ENCODE measurements around the gene SNRPA1.
"Not testable (repeated sequence)": the region's sequence is repeated elsewhere in the genome, so short reads cannot be mapped to it uniquely, and the experiment has no call there.

SNRPA1 gene

GRCh38 chr15:101307897-101308603, 13.0 kb upstream of the SNRPA1 start:
- no peak for FAIRE-seq
- no peak for DNase-seq (ENCODE audit: insufficient read length)
- no peak for TF ChIP-seq POLR2AphosphoS5 (IDR thresholded peaks at IDR 0.05; ENCODE audit: low read depth, low read length)
- no peak for TF ChIP-seq TAF1 (IDR thresholded peaks at IDR 0.05; ENCODE audit: borderline replicate concordance, low read depth, low read length)
- no peak for TF ChIP-seq POLR2A (IDR thresholded peaks at IDR 0.05; ENCODE audit: low read depth, low read length)

DNA sequence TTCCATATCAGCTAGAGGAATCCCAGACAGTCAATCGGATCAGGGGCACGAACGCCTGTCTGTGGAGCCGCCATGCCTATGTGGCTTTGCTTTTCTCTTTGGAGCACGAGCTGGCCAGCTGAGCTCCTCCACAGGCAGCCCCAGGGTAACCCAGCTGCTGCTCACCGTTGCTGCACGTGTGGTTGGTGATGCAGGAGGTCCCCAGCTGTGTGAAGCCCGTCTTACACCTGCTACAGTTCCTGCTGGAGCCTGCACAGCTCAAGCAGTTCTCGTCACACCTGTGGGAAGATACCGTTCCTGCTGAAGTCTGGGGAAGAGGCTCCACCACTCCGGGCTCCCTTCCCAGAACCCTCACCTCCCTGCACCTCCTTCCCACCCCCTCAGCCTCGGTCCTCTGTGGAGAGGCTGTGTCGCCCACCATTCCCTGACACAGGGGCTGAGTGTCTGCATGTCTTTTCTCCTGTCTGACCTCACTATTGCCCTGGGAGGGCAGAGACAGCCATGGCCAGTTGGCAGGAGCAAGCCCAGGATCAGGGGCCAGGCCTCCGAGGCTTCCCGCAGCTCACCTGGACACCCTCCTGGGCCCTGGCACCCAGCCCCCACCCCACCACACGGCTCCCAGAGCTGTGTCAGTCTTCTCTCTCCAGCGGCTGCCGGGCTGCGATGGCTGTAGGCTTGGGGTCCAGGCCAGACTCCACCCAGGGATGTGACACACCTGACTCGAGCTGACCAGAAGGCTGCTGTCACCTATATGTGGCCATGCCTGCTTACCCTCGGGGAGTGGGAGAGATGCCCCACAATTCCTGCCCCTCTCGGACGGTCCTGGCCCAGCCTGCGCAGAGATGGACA, 12.2 kb upstream of the SNRPA1 start:
- TF ChIP-seq TAF1 (IDR thresholded peaks at IDR 0.05; ENCODE audit: borderline replicate concordance, low read depth, low read length), result no peak
- TF ChIP-seq POLR2AphosphoS5 (IDR thresholded peaks at IDR 0.05; ENCODE audit: low read depth, low read length), result no peak
- no peak for TF ChIP-seq POLR2A (IDR thresholded peaks at IDR 0.05; ENCODE audit: low read depth, low read length)
- DNase-seq (ENCODE audit: insufficient read length) (no peak), FAIRE-seq (no peak)

DNA sequence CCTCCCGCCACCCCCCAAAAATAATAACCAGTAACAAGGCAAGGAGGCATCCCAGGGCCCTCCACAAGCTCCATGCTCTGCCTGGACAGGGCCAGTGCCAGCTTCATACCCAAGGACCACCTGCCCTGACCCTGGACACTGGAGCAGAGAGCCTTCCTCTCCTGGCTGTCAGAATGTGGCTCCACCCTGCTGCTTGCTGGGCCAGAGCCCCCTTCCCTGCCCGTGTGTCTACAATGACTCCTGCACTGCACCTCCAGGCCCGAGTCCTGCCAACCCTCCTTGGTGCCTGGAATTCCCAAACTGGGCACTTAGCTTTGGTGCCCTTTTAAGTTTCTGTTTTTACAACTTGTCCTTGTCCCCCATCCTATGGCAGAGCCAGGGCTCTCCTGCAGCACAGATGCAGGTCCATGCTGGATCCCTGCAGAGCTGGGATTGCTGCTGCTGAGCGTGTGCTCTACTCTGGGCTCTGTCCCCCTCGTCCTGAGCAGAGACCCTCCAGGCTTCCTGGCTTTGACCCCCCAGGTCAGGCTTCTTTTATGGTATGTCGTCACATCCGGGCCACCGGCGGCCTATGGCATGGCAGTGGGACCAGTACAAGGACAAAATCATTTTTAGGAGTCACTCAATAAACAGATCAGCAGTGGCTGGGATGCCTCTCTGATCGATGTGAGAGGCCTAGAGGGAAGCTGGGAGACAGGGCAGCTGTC, 11.4 kb upstream of the SNRPA1 start:
- FAIRE-seq (no peak), DNase-seq (ENCODE audit: insufficient read length) (no peak)
- TF ChIP-seq POLR2AphosphoS5 (IDR thresholded peaks at IDR 0.05; ENCODE audit: low read depth, low read length) (no peak), TAF1 (IDR thresholded peaks at IDR 0.05; ENCODE audit: borderline replicate concordance, low read depth, low read length) (no peak), POLR2A (IDR thresholded peaks at IDR 0.05; ENCODE audit: low read depth, low read length) (no peak)

- no peak for TF ChIP-seq POLR2AphosphoS5 (IDR thresholded peaks at IDR 0.05; ENCODE audit: low read depth, low read length)
- no peak for TF ChIP-seq TAF1 (IDR thresholded peaks at IDR 0.05; ENCODE audit: borderline replicate concordance, low read depth, low read length)
- no peak for TF ChIP-seq POLR2A (IDR thresholded peaks at IDR 0.05; ENCODE audit: low read depth, low read length)
- FAIRE-seq (no peak), DNase-seq (ENCODE audit: insufficient read length) (no peak)
Observed at GRCh38 chr15:101305820-101306255, 10.8 kb upstream of the SNRPA1 start.

DNA sequence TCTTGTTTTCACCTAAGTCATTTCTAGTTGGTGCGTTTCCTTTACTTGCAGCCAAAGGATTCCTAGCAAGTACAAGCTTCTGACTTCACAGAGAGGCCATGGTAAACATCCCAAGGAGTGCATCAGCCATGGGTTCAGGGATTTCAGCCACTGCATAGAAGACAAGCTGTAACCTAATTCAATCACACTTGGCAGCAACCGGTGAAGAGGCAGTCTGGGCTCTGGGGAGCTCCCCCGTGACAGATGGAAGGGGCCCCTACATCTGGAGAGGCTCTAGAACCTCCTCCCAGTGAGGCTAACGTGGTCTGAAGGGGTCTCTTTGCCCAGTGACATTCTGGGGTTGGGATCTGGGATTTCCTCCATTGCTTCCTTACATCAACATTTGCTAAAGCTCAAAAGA, 8.4 kb upstream of the SNRPA1 start:
- FAIRE-seq (no peak), DNase-seq (ENCODE audit: insufficient read length) (no peak)
- TF ChIP-seq POLR2AphosphoS5 (IDR thresholded peaks at IDR 0.05; ENCODE audit: low read depth, low read length) (no peak), TAF1 (IDR thresholded peaks at IDR 0.05; ENCODE audit: borderline replicate concordance, low read depth, low read length) (no peak), POLR2A (IDR thresholded peaks at IDR 0.05; ENCODE audit: low read depth, low read length) (no peak)

DNA sequence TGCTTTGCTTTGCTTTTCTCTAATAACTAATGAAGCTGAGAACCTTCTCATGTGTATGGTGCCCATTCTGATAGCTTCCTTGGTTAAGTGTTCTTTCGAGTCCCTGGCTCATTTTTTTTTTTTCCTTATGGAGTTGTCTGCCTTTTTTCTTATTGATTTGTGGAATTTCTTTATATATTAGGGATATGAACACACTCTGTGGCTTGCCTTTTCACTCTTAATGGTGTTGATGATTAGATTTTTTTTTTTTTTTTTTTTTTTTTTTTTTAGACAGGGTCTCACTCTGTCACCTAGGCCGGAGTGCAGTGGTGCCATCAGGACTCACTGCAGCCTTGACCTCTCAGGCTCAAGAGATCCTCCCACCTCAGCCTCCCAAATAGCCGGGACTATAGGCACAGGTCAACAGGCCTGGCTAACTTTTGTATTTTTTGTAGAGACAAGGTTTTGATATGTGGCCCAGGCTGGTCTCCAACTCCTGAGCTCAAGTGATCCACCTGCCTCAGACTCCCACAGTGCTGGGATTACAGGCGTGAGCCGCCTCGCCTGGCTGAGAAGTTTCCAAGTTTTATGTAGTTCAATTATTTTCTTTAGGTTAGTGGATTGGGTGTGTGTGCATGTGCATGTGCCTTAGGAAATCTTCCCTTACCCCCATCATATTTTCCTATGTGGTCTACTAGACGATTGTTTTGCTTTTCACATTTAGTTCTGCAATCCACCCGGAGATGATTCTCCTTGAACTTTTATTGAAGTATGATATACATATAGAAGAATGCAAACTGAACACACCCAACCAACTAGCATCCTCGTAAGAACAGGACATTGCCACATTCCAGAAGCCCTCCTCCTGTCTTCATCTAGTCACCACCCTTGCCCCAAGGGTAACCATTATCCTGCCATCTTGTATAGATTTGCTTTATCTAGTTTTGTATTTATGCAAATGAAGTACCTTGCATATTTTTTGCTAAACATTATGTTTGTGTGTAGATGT, 1.7 kb upstream of the SNRPA1 start:
- TF ChIP-seq POLR2A (IDR thresholded peaks at IDR 0.05; ENCODE audit: low read depth, low read length), result no peak
- DNase-seq (ENCODE audit: insufficient read length) (no peak), FAIRE-seq (no peak)

DNA sequence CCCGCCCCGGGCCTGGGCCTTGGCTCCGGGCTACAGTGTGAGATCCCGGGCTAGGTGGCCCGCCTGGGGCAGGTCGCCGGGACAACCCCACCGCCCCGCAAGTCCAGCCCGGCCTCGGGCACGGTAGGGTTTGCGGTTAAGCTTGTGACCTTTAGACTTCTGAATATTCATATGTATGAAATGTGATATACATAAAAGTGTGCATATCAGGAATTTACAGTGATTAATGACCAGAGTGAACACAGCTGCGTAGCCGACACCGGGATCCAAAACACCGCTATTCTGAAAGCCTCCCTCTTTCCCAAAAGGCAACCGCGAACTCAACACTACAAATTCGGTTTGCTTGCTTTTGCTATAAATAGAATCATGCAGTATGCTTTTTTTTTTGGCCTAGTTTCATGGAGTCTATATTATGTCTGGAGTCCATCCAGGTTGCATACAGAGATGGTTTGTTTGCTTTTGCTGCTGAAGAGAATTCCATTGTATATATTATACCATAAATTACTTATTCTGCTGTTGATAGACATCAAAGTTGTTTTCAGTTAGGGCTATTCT, 636 bp upstream of the SNRPA1 start:
- no peak for DNase-seq (ENCODE audit: insufficient read length)
- TF ChIP-seq POLR2A (IDR thresholded peaks at IDR 0.05; ENCODE audit: low read depth, low read length) (no peak), POLR2AphosphoS5 (IDR thresholded peaks at IDR 0.05; ENCODE audit: low read depth, low read length) (no peak)
- FAIRE-seq, result no peak

- no peak for FAIRE-seq
- DNase-seq (ENCODE audit: insufficient read length), result no peak
- TF ChIP-seq TAF1 (IDR thresholded peaks at IDR 0.05; ENCODE audit: borderline replicate concordance, low read depth, low read length), result no peak
Observed at GRCh38 chr15:101293122-101293521, 1.9 kb downstream of the SNRPA1 start.

- DNase-seq (ENCODE audit: insufficient read length) (no peak), FAIRE-seq (no peak)
- TF ChIP-seq TAF1 (IDR thresholded peaks at IDR 0.05; ENCODE audit: borderline replicate concordance, low read depth, low read length) (no peak), POLR2A (IDR thresholded peaks at IDR 0.05; ENCODE audit: low read depth, low read length) (no peak), POLR2AphosphoS5 (IDR thresholded peaks at IDR 0.05; ENCODE audit: low read depth, low read length) (no peak)
Observed at GRCh38 chr15:101288905-101289513, 6.0 kb downstream of the SNRPA1 start.

- not testable (repeated sequence) for DNase-seq (ENCODE audit: insufficient read length); FAIRE-seq
Observed at GRCh38 chr15:101287342-101287741, 7.7 kb downstream of the SNRPA1 start.
